ENCODE measurements around the gene MACC1.

The MACC1 gene

GRCh38 chr7:20217193-20217948 is at the start of gene MACC1:
TSS of gene MACC1 (minus strand) at chr7:20217384. CDS start at chr7:20161862, 55,522 bp downstream.
- no peak for DNase-seq

GRCh38 chr7:20264623-20265022 is 47.4 kb upstream of the MACC1 start:
- DNase-seq = no peak

- DNase-seq = no peak
Measured at GRCh38 chr7:20260223-20260622, 43.0 kb upstream of the MACC1 start.

GRCh38 chr7:20257212-20257611 is 40.0 kb upstream of the MACC1 start:
- no peak for DNase-seq

- no peak for DNase-seq
Measured at GRCh38 chr7:20249920-20250319, 32.7 kb upstream of the MACC1 start.

GRCh38 chr7:20249376-20249775 is 32.2 kb upstream of the MACC1 start:
- no peak for DNase-seq

GRCh38 chr7:20246236-20246635 is 29.1 kb upstream of the MACC1 start:
- DNase-seq = no peak

GRCh38 chr7:20244334-20245120 is 27.3 kb upstream of the MACC1 start:
- DNase-seq = no peak

GRCh38 chr7:20241911-20242261 is 24.7 kb upstream of the MACC1 start:
- DNase-seq = no peak

- no peak for DNase-seq
Measured at GRCh38 chr7:20241194-20241910, 24.2 kb upstream of the MACC1 start.

- DNase-seq = no peak
Measured at GRCh38 chr7:20240080-20240926, 23.1 kb upstream of the MACC1 start.

GRCh38 chr7:20238754-20239324 is 21.7 kb upstream of the MACC1 start:
- no peak for DNase-seq

- no peak for DNase-seq
Measured at GRCh38 chr7:20238194-20238753, 21.1 kb upstream of the MACC1 start.

- DNase-seq = no peak
Measured at GRCh38 chr7:20237464-20238193, 20.4 kb upstream of the MACC1 start.

- DNase-seq = no peak
Measured at GRCh38 chr7:20236790-20237189, 19.6 kb upstream of the MACC1 start.

GRCh38 chr7:20236043-20236442 is 18.9 kb upstream of the MACC1 start:
- DNase-seq = no peak

GRCh38 chr7:20235288-20235687 is 18.1 kb upstream of the MACC1 start:
- DNase-seq = no peak

- DNase-seq = no peak
Measured at GRCh38 chr7:20233362-20233761, 16.2 kb upstream of the MACC1 start.

GRCh38 chr7:20232848-20233247 is 15.7 kb upstream of the MACC1 start:
- no peak for DNase-seq

GRCh38 chr7:20229646-20230500 is 12.7 kb upstream of the MACC1 start:
- DNase-seq = no peak
